ENCODE data around the gene LSS.

The LSS gene

DNA sequence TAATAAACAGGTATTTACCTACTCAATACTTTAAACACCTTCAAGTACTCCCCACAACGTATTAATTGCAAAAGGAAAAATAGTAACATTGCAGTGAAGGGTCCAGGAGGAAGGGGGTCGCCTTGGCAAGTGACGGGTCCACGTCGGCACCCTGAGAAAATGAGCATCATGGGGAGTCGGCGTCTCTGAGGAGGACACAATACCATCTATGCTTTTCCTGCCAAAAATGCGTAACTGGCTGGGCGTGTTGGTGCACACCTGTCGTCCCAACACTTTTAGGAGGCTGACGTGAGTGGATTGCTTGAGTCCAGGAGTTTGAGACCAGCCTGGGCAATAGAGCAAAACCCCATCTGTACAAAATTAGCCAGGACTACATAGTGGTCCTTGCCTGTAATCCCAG, 80.5 kb downstream of the LSS start:
- peak overlapping the region; percentile 67 for H3K27ac ChIP-seq
- TF ChIP-seq, protein P1, sequence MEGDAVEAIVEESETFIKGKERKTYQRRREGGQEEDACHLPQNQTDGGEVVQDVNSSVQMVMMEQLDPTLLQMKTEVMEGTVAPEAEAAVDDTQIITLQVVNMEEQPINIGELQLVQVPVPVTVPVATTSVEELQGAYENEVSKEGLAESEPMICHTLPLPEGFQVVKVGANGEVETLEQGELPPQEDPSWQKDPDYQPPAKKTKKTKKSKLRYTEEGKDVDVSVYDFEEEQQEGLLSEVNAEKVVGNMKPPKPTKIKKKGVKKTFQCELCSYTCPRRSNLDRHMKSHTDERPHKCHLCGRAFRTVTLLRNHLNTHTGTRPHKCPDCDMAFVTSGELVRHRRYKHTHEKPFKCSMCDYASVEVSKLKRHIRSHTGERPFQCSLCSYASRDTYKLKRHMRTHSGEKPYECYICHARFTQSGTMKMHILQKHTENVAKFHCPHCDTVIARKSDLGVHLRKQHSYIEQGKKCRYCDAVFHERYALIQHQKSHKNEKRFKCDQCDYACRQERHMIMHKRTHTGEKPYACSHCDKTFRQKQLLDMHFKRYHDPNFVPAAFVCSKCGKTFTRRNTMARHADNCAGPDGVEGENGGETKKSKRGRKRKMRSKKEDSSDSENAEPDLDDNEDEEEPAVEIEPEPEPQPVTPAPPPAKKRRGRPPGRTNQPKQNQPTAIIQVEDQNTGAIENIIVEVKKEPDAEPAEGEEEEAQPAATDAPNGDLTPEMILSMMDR (conservative IDR thresholded peaks at IDR 0.05) = no peak

DNA sequence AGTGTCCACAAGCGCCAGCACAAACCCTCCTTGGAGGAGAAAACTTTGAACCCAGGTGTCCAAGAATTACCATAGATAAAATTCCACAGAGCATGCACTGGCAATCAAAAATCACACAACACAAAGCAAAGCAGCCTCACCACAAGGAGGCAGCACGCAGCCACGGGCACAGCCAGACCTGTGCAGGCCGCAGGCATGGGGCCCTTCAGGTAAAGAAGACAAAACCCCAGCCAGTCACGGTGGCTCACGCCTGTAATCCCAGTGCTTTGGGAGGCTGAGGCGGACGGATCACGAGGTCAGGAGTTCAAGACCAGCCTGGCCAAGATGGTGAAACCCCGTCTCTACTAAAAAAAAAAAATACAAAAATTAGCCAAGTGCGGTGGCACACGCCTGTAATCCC, 81.1 kb downstream of the LSS start:
- peak overlapping the region; percentile 67 for H3K27ac ChIP-seq
- TF ChIP-seq, protein P1 (conservative IDR thresholded peaks at IDR 0.05) = peak; percentile 95

DNA sequence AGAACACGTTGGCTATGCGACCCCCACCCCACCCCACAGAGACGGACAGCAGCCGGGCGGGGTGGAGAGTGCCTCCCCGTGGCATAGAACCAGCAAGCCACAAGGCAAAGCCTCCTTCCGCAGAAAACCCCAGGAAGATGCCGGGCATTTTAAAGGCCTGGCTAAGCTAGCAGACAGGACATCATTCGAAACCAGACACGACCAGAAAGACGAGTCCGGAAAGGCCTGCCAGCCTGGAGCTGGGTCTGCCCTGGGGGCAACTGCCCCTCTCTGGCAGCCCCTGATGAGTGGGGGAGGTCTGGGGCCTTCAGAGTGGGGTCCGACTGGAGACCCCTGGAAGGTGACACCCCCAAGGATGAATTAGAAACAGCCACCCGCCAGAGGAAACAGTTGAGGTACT, 81.7 kb downstream of the LSS start:
- TF ChIP-seq, protein P1 (conservative IDR thresholded peaks at IDR 0.05) = no peak
- peak overlapping the region; percentile 67 for H3K27ac ChIP-seq

DNA sequence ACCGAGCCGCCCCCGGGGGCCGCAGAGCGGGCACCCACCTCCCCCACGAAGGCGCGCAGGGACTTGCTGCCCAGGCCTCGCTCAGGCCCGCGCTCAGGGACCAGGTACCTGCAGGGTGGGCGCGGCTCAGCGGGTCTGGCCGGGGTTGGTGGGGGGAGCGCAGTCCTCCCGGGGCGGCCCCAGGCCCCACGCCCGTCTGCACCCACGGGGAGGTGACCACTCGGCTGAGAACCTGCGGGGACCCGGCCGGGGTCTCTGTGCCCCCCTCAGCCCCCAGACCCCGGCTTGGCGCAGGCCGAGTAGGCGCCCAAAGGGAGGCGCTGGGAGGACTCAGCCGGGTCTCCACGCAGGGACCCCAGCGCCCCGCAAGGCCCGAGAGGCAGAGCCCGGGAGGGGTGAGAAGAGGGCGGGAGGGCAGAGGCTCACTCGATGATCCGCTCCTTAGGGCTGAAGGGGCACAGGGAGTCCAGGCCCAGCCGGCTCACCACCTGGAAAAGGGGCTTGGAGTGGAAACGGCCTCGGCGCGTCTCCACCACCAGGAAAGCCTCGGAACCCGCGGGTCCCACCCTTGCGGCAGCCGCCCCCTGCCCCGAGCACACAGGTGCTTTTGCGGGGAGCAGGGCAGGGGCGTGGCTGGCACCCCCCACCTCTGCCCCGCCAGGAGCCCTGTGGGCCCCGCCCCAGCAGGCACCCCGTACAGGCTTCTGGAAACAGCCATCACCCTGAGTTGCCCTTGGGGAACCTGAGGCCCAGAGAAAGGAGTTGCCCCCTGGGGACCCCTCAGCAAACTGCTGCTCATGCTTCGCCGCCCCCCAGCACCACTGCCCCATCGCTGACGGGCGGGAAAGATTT, 82.5 kb downstream of the LSS start:
- peak overlapping the region; percentile 67 for H3K27ac ChIP-seq

DNA sequence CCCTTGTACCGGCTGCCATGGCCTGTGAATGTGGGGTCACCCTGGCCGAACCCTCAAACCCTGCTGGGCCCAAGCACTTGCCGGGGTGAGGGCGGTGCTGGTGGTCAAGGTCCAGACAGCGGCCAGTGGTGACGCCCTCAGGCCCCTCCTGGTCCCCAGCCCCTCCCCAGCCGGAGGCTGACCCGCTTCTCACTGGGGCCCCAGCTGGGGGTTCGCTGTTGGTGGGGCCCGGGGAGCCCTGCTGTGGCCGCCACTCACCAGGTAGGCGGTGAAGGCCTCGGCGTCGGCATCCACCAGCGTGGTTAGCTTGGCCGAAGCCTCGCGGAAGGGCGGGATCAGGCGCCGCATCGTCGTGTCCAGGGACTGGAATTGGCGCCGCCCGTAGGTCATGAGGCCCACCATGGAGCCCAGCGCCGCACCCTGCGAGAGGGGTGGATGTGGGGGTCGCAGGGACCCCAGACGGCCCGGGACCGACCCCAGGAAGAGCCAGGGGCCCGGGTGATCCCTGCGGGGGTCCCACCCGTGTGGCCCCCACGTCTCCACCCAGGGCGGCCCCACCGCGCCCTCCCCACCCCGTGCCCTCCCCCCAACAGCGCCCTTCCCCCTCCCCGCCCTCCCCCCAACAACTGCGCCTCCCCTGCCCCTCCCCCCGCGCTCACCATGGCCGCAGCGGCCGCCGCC, 83.3 kb downstream of the LSS start:
- H3K27ac ChIP-seq = no peak overlapping the region
- TF ChIP-seq, protein P1 (conservative IDR thresholded peaks at IDR 0.05) = no peak

More for the DNA sequence above, 82.5 kb downstream of the LSS start:
- TF ChIP-seq, protein P1 (conservative IDR thresholded peaks at IDR 0.05) = no peak

DNA sequence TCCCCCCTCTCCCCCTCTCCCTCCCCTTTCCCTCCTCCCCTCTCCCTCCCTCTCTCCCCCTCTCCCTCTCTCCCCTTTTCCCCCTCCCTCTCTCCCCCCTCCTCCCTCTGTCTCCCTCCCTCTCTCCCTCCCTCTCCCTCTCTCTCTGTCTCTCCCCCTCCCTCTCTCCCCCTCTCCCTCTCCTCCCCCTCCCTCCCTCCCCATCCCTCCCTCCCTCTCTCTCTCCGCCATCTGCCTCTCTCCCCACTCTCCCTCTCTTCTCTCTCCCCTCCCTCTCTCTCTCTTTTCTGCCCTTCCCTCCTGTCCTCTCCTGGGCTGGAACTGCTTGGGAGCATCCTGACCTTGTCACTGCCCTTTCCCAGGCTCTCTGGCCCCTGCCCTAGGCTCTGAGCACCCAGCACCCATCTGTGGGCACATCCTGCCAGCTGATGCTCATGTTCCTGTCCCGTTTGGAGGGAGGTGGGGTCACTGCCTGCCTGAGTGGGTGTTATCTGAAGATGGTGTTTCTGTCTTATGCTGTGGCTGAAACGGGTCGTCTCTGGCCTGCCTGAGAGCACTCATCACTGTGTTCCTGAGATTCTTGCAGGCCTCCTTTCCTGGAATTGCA, 84.0 kb downstream of the LSS start:
- TF ChIP-seq, protein P1 (conservative IDR thresholded peaks at IDR 0.05) = no peak

More for the DNA sequence above, 84.0 kb downstream of the LSS start:
- no peak overlapping the region for H3K27ac ChIP-seq
